NCI-H510A treated with DMSO at 0.1 percent for 48 hours (cell line): ENCODE data around the gene DR1.

ENCODE experiments used
- DNase-seq: peaks from one replicate; lab custom pipeline; 2025; lab: John Stamatoyannopoulos, UW

DR1 gene

DNA sequence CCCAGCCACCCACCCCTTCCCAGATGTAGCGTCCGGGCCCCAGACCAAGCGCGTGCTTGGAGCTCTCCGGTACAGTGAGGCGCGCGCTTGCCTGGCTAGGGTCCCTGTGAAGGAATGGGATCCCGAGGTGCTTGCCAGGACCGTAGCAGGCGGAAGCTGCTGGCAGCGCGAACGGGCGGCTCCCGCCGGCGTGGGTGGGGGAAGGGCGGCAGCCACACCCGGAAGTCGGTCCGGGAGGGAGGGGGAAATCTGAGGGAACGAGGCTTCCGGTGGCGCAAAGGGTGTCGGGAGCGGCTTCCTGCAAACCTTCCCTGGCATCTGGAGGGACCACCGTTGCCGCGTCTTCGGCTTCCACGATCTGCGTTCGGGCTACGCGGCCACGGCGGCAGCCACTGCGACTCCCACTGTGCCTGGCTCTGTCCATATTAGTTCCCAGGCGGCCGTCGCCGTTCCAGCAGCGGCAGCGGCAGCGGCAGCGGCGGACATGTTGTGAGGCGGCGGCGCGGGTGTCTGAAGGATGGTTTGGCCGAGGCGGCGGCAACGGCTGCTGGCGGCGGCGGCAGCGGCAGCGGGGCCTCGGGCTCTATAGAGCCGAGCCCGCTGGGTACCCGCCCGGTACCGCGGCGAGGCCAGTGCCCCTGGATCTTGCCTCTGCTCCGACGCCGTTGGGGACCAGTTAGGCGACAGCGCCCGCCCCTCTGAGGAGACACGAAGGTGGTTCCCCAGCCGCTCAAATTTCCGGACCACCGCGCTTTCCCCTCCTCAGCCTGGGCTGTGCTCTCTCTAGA, at the start of gene DR1:
TSS of gene DR1 (plus strand) at position 275 of the 788 bp plus-strand sequence. CDS start 739 bp downstream, outside the sequence.
- peak; percentile 94 for DNase-seq

DNA sequence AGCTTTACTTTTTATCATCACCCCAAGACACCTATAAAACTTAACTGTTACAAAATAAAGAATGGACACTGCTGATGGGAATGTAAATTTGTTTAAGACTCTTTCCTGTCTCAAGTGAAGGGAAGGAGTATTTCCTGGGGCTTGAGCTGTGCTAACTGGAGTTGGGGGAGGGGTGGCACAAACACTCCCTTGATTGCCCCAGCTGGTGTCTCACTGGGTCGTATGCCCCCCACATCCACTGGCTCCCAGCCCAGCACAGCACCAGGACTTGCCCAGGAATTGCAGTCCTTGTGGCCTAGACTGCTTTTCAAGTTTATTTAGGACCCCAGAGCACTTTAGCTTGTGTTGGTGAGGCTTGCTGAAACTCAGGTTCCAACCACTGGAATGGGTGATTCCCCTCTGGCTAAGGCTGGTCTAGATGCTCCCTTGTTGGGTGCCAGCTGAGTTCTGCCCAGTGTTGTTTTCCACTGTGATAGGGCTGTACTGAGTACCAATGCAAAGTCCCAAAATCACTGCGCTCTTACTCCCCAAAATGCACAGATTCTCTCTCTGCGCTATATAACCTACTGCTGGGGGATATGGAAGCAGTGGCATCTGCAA, 49.1 kb upstream of the DR1 start:
- no peak for DNase-seq

DNA sequence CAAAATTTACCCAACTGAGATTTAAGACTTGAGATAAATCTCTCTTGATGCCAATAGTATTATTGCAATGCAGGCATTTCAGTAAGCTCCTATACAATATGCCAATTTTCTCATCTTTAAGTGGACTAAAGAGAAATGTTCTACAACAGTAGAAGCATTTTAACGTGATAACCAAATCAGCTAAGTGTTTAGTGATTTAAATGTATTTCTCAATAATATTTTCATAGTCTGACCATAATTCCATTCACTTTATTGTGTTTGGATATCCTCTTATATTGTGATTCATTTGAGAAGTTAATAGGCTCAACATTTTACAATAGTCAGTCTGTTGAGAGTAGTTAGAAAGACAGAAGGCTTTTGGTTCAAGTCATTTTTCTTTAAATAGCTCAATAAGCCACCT, 44.6 kb upstream of the DR1 start:
- DNase-seq, result no peak

DNA sequence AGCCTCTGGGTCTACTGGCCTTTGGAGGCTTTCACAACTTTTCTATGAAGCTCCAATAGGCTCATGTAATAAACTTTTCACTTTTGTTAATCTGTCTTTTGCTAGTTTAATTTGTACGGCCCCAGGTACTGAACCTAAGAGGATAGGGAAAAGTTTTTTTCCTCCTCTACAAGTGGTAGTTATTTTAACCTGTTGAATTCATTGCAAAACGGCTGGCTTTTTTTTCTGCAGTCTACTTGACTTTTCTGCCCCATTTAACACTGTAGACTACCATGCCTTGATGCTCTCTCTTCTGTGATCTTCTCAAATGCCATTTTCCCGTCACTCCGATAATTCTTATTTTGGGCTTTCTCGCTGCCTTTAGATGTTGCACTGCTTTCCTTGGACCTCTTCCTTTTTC, 43.6 kb upstream of the DR1 start:
- DNase-seq, result no peak

DNA sequence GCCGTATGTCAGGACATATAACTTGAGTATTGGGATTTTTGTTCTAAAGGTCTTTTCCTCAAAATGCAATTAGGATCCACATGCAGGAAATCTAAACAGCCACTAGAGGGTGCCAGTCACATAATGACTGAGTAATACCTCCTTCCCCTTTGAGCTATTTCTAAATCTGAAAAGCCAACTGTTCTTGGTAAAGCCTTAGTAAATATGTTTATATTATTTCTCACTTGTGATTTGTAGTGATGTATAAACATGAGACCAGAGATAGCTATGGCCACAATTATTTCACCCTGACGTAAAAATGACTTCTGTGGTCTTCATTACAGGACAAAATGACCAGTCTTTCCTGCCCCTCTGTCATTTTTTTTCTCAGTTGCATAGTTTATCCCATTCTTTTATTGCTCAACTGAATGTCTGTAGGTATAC, 41.0 kb upstream of the DR1 start:
- DNase-seq, result peak; percentile 92

DNA sequence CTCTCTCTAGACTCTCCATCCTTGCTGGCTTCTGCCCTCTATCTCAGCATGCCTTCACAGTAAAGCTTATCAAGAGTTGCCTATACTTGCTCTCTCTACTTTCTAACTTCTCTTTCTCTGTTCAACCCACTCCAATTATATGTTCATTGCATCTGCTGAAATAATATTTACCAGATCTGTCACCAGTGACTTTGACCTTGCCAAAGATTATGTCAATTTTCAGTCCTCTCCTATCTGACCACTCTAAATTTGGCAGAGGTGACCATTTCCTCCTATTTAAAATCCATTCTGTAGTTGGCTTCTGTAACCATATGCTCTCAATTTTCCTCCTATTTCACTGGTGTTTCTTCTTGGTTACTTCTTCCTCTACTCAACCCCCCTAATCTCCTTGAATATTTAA, 38.8 kb upstream of the DR1 start:
- DNase-seq, result no peak

DNA sequence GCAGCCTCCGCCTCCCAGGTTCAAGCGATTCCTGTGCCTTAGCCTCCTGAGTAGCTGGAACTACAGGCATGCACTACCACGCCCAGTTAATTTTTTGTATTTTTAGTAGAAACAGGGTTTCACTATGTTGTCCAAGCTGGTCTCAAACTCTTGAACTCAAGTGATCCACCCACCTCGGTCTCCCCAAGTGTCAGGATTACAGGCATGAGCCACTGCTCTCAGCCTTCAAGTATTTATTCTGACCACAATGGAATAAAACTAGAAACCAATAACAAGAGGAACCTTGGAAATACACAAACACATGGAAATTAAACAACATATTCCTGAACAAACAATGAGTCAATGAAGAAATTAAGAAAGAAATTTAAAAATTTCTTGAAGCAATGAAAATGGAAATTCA, 32.7 kb upstream of the DR1 start:
- DNase-seq, result no peak

DNA sequence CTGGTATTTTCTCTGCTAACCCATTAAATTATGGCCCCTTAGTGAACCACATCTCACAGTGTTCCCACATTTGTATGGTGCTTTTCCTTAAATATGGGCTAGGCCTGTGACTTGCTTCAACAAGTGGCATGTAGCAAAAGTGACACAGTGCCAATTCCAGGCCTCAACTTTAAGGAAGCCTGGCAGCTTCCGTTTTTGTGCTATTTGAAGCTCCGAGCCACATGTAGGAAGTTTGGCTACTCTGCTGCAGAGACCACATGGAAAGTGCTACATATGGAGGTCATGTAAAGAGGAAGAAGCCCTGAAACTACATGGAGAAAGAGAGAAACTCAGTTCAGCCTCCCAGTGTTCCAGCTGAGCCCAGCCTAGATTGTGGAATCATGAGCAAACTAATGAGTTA, 28.5 kb upstream of the DR1 start:
- DNase-seq, result no peak

DNA sequence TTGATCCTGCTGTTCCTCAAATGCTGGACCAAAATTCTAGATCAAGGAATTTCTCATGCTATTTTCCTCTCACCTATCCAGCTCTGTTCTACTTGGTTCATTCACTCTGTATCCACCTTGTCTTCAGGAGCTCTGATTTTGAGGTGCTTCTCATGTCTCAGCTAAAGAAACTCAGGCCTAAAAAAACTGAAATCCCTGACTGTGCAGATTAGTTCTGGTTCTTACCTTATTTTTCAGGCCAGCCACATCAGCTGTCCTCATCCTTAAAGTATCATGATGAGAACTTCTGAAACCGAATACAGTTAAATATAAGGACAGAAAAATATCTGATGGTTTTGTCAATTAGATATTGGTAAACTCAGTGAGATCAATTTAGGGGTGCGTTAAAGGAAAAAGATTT, 27.8 kb upstream of the DR1 start:
- no peak for DNase-seq

DNA sequence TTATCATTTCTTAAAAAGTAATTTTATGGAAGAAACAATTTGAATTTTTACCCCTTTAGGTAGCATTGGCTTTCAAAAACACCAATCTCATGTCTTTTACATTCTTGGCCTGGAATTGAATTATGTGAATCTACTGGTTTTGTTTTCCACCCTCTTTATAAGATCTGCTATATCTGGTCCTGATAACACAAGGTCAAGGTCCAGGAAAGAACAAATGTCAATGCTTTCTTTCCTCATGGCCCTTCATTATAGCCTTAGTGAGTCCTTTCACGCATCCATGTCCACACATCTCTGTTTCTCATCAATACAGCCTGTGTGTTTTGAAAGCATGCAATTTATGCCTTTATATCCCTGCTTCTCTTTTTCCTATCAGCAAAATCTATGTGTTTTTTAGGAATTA, 24.0 kb upstream of the DR1 start:
- no peak for DNase-seq

DNA sequence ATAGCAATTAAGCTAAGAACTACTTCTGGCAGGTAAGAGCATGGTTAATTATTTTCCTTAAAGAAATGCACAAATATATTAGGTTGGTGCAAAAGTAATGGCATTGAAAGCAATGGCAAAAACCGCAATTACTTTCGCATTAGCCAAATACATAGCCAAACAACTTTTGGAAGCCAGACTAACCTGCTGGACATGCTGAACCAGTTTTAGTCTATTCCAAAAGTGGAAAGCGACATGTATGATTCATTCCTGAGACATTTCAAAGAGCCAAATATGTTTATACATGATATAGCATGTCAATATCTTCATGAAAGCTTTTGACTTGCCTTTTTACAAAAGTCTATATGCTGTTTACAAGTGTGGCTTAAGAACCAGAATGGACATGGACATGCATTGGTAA, 23.4 kb upstream of the DR1 start:
- no peak for DNase-seq

DNA sequence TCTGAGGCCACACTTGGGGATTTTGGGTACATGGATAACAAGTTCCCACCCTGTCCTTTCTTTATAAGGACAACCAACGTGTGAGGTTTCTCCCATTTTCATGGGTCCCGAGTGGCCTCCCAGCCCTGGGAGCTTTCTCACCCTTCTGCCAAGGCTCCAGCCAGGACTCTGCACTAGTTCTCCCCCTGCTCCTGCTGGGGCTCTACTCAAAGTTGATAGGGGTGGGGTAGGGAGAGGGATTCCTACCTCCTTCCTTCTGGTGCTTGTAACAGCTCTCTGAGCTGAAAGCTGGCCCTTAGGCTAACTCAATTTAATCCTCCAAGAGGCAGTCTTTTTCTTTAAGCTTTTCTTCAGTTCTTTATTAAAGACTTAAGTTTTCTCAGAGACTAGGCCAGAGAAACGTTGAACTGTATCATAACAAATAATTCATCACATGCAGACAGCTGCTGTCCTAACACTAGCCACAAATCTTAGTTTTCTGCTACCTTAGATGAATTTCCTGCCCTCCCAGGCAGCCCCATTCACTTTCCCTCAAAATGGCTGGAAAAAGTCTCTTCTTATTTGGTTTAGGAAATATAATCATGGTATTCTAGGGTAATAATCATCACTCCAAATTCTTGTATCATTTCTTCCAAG, 22.4 kb upstream of the DR1 start:
- DNase-seq, result no peak

DNA sequence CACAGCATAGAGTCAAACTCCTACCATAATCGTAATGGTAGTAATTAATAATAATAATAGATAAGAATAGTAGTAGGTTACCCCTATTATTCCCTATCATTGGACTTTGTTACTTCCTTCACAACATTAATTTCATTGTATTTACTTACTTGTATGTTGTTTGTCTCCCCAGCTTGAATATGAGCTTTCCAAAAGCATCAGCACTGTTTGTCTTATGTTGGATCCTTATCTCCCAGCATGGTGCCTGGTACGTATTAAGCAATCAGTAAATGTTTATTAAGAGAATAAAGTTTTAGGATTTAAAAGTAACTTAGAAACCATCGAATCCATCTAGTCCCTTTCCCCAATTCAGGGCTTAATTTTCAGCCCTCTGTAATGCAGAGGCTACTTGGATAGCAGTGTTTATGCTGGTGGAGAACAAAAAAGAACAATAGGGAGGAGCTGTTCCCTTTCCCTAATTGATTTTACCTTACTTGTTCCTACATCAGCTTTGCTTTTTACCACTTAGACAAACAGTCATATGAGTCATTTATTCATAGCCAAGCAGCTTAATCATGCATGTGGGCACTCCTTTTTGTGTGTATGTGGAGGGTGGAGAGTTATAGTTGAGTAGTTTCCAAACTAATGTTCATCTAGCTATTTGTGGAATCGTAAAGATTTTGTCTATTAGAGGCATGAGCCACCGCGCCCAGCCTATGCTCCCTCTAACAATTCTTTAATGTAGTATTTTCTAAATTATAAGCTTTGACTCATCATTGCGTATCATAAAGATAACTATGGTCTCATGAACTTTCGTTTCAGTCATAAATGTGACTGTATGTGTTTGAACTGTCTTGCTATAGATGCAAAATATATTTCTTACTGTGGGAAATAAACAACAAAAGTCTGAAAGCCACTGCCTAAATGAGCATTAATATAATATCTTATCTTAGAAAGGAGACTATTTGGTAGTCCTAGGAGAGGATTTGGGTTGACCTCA, 20.9 kb upstream of the DR1 start:
- DNase-seq, result no peak

DNA sequence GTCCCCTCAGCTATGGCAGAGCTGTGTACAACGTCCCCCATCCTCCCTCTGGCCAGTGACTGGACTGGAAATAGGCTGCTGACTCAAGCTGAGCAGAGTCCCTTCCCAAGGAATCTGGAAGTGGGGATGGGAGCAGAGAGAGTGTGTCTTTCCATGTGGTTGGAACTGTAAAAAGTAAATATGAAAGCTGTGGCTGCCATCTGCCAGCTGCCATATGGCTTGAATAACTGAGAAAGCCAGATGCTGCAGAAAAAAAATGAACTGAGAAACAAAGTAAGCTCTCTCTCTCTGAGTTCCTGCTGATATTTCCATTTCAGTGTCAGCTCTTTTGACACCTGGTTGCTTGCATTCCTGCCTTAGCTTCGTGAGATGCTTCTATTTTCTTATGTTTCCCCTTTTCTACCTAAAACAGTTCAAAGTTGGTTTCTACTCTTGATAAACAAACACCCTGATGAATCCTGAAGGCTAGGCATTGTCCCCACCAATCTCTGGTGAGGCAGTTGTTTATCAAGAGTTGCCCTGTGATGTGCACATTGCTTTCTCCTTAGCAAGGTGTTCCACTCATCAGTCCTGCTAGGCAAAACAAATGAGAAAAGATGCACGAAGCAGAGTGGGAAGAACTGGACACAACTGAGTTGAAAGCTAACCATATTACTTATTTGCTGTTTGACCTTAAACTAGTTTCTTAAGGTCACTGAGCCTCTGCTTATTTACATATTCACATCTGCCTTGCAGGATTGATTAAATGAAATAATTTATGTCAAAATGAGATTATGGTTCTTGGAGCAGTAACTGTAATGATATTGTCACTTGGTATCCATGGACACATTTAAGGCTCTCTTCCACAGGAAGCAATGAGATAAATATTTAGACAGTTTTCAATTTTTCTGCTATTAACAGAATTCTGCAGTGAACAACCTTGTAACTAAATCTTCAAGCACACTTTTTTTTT, 16.6 kb upstream of the DR1 start:
- no peak for DNase-seq

DNA sequence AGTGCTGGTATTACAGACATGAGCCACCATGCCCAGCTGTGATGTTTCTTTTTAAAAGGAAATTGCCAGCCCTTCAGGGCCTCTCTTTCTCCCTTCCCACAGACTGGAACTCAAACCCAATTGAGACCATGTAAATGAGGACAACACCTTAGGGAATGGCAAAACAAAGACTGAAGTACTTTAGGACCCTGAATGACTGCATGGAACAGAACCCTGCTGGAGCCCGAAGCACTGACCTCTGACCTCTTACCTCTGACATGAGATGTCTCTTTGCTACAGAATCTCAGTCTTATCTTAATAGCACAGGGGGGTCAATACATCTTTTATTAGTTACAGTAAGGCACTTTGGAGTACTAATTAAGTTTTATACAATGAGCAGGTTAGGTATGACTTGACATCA, 15.5 kb upstream of the DR1 start:
- DNase-seq, result no peak

DNA sequence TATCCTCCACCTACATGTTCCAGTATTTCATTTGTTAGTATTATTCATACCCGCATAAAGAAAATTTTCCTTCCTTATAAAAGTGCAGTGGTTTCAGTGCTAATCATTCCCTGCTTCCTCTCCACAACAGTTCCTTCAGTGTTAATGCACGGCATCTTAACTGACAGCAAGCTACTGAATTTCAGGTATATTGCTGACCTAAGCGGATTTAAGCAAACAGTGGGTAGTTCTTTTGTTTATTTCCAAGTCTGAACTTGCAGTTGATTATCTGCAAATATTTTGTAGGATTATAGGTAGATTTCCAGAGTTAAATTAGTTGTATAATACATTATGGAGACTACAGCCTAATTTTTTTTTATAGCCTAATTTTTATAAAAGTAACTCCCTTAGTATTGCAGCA, 15.1 kb upstream of the DR1 start:
- no peak for DNase-seq

DNA sequence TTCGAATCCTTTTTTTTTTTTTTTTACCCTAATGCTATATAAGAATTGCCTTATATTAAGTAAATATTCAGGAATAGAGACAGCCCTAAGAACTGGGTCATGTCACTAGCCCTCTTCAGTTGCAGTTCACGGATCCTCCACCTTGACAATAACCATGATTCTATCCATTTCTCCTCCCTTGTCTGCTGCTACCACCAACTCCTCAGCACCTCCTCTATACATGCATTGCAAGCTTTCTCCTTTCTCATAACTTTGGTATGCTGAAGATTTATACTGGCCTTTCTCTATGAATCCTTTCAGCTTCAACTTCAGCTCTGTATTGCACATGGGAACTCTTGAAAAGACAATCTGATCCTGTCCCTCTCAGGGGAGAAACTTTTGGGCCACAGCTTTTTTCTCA, 14.3 kb upstream of the DR1 start:
- no peak for DNase-seq

DNA sequence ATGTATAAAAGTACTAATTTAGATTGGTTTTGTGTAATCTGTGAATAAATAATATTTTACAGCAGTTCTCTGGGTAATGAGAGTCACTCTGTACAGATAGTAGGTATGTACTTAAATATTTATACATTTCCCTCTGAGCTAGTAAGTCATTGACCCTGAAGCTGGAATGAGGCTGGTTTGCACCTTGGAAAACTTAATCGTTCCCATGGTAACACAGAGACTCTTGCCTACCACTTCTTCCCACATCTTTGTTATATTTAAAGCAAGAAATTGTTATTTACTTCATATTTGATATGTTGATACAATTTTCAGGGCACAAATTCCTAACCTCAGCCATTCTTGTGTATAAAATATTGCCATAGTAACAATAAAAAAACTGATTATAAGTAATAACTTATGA, 13.3 kb upstream of the DR1 start:
- DNase-seq, result no peak

DNA sequence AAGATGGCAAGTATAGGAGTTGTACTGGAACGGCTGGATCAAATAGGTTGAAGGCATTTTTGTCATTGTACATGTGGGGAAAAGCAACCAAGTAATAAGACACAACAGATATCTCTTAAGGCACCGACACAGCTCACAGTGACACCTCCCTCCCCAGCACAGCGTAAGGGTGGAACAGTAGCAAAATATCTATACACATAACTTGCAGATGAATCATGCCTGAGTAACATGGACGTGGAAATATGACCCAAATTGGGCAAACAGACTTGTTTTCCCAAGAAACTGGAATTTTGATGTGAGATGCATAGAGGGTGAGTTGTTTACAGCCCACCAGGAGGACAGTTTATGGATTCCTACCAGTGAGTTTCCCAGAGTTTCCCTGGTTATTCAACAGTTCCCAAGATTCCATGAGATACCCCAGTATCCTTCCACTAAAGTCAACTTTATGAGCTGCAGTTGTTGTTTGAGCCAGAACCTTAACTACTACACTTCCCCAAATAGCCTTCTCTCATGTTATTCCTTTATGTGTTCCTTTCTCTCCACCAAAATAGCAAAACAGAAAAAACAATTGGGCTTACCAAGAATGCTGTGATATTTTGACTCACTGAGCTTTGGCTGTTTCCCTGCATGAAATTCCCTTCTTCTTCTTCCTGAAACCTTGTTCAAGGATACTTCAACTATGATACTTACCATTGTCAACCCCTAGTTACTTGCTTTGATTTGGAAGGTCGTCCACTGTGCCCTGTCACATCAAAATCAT, 7.1 kb upstream of the DR1 start:
- DNase-seq, result no peak

DNA sequence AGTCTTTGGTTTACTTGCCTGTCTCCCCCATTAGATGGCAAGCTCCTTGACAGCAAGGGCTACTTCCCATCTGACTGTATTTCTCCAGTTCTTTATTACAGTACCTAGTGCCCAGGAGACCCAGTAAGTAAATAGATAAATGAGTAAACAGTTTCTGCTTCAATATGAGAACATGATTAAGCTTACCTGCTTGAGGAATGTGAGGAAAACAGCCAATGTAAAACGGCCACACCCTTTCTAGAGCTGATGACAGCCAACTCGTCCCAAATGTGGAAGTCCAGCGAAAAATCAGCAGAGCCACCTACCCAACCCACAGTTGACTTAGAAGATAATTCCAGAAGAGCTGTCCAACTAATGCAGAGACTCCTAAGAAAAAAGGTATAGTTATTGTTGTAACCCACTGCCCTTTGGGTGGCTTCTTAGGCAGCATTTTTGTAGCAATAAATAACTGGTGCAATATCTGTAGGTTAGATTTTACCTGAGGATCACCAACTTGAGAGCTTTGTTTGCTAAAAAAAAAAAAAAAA, 6.5 kb upstream of the DR1 start:
- no peak for DNase-seq
